NCI-H526 (cell line): ENCODE measurements around the gene VSX1.

Source experiments
- DNase-seq, 2 experiments: peaks; one replicate each; lab custom pipeline; 2025; lab: John Stamatoyannopoulos, UW

Gene VSX1

DNA sequence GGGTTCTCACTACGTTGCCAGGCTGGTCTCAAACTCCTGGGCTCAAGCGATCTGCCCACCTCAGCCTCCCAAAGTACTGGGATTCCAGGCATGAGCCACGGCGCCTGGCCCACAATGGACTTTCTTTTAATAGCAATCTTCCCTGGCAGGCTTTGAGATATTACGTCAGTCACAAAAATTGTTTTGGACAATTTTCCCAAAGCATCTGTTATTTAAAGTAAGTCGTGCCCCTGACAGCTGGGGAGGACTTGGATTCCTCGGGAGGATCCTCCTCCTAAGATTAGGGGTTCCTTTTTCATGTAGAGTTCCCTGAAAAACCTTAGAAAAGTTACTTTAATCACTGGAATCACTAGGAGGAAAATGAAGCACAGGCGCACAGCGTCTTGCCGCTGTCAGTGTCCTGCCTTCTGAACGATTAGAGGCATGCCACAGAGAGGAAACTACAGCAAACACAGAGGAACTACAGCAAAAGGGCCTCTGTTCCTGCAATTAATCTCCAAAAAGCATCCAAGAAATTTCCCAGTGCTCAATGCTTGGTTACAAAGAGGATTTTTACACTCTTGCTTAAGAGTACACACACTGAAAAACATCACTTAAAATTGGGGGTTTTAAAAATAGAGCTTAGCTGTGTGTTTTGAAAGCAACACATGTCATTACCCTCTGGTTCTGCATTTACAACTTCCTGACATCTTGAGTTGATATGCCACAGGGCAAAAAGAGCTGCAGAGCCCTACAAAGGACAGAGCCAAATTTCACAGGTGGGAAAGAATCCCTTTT is 28.5 kb downstream of the VSX1 start:
- no peak for DNase-seq

DNA sequence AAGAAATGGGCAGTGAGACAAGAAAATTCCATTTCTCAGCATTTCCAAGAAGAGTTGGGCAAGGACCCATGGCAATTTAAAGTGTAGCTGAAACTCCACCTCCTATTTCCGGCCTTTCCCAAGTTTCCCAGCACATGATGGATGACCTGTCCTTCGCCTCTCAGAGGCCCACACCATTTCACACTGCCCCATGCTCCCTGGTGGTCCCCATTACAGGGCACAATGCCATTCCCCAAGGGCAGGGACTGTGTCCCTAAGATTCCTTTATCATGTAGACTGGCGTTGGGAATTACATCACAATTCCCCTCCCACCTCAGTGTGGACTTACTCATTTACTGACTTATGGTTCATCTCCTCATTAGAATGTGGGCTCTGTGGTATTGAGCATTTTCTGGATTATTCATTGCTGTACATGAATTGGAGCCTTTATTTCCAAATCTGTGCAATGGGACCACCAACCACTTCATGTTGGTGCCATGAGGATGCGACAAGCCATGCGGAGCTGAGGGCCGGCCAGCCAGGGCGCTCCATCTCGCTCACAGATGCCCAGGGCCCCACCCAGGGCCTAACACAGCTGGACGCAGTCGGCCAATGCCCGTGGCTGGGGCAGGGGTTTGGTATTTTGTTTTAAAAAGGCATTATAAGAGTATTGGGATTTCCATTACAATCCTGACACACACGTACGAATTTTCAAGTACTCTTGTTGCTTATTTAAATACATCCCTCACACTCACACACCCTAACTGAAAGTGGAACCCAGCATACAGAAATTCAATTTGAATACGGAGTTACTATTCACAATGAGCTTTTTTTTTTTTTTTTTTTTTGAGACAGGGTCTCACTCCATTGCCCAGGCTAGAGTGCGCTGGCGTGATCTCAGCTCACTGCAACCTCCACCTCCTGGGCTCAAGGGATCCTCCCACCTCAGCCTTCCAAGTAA is 29.4 kb downstream of the VSX1 start:
- DNase-seq, result peak; percentile 28 to 57

DNA sequence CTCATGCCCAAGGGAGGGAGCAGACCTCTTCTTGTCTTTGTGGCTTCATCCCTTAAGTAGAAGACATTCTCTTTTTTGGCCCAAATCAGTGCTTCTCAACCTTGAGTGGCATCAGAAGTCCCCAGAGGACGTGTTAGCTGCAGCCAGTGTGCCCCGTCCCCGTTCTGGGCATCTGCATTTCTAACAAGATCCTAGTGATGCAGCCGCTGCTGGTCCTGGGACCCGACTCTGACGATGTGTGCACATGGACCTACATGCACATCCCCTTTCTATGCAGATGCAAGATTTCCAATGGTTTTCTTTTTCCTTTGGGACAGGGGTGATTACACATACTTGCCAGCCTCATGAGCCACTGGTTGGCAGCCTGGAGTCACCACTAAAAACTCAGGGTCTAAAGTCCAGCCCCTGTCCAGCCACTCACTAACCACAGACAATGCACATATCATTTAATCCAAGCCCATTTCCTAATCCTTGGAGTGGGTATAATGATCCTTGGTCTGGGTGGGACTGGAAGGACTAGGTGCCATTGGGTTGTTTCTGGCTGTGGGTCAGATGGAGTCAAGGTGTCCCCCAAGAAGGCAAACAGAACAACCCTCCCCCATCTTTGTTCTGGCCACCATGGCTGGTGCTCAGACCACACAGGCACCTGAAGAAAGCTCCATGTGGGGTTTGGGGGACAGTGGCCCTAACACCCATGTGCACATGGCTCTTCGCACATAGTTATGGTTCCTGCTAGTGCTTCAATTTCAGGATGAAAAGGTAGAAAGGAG is 30.4 kb downstream of the VSX1 start:
- no peak for DNase-seq

DNA sequence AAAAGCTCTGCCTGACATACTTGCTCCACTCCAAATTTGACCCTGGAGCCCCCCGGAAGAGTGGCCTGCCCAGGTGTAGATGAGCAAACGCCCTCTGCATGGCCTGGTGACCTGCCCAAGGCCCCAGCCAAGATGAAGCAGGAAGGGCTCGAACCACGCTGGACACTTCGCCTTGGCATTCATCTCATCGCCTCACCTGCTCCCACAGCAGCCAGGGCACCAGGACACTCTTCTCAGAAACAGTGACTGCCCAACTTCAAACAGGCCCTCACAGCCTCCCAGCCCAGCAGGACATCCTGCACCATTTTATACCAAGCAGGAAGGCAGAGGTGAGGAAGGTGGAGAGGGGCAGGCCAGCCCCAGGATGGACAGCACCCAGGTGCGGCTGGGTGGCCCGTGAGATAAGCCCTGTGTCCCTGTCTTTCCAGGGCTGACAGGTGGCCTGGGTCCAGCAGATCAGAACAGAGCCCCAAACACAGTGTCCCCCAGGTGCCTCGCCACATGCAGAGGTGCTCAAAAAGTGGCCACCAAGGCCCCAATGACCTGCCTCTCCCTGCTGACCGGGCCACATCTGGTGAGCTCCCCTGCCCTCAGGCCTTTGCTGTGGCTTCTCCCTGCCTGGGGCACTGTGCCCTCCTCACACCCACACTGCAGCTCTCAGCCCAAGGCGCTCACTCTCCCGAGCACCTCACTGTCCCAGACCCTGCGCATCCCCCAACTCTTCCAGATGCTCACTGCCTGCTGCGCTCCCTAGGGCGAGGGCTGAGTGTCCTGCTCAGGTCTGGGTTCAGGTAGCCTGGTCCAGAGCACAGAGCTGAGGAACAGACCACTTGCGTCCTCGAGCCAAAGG is 31.2 kb downstream of the VSX1 start:
- DNase-seq, result no peak

DNA sequence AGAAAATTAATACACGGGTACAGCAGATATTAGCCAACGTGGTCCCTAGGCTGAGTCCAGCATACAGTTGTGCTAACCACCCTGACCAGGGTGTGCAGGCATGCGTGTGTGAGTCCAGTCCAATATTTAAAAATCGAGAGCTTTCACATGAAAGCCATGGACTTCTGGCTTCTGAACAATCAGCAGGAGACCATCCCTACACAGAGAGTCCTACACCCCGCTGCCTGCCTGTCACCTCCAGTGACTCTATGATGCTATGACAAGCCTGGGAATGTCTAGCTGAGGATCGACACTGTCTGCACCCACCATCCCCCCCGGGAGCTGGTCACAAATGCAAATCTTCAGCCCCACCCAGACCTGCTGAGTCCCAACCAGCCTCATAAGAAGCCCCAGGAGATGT is 31.9 kb downstream of the VSX1 start:
- DNase-seq, result peak in 1 of 2 experiments; percentile 41

DNA sequence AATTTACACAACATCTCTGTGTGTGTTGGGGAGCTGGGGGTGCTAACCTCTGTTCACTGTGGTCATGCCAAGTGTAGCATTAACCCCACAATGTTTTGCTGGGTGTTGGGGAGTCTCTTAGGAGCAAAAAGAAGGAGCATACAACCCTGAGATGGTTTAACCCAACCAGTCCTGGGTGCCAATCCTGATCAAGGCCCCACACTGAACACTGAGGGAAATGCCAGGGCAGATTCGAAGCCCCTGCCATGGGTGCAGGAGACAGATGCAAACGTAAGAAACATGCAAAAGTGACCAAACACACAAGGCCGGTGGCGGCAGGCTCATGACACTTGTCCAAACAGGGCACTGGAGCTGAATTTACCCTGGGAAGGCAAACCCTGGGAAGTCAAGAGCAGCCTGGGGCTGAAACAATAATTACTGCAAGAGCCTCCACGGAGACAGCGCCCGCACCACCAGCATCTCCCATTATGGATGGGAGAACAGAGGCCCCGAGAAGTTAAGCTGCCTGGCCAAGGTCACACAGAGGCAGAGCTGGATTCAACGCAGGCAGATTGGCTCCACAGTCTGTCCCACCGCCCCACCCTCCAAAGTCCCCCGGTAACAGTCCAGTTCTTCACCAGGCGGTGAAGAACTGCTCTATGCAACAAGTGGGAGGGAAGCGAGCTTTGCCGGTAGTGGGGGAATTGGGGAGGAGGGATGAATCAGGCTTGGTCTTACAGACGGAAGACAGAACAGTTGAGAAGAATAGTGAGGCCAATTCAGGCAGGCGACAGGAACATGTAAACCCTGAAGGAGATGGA is 32.5 kb downstream of the VSX1 start:
- DNase-seq, result no peak

DNA sequence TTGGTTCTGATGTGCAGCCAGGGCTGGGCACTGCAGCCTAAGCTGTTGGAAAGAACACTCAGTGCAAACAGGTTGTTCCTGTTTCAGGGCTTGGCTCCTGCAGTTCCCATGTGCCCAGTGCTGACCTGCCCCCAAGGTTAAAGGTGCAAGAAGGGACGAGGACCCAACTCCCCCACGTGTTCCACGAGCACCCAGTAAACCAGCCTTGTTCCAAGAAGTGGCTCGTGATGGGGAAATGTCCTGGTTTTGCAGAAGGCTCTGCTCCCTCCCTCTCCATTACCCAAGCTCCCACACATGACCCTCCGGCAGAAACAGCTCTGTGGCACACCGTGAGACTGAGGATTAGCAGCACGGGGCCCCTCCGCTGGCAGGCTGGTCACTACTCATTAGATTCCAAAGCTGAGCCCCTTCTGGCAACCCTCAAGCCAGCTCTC is 33.4 kb downstream of the VSX1 start:
- no peak for DNase-seq

DNA sequence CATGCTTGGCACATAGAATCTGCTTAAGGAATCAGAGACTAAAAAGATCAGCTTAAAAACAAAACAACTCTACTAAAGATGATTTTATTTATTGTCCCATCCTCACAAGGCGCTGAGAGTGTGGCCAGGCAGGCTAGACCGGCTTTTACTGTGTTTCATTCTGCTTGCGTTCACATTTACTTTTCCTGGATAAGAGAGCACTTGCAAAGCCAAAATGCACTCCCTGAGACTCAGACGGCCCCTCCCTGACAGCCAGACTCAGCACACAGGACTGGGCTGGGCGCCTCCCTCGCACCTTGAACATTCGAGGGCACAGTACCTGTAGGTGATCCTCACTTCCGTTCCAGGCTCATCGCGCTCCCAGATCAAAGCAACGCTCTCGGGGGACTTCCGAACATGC is 34.2 kb downstream of the VSX1 start:
- DNase-seq, result no peak

DNA sequence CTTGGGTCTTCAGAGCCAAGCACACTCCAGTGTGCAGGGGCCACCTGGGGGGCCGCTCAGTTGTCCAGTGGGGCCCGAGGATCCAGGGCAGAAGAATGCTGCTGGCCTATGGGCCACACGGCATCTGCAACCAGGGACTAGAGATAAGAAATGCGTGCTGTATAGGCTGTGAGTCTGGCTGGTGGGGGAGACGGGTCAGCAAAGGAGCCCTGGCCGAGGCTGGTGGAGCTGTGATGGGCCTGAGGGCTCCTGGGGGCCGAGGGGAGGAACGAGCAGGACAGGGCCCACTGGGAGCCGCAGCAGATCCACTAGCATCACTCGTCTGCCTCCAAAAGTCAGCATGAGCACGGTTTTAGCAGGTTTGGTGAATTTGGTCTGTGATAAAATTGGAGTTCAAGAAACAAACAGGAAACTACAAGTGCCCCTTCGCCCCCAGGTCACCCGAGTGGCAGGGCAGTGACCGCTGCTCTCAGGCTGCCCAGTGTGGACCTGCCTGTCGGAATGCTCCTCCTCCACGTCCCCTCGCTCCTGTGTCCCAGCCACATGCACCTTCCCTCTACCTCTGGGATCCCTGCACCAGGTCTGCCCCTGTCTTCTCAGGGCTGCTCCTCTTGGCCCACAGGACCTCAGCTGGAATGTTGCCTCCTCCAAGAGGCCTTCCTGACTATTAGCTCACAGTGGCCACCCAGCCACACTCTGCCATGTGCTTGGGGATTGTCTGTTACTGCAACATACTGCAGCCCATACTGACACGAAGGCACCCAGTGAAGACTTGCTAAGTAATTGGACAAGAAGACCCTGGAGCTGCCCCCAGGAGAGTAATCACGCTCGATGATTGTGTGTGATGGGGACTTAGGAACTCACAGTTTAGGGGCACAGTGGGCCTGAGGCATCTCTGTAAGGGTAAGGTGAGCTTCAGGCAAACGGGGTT is 34.9 kb downstream of the VSX1 start:
- no peak for DNase-seq

DNA sequence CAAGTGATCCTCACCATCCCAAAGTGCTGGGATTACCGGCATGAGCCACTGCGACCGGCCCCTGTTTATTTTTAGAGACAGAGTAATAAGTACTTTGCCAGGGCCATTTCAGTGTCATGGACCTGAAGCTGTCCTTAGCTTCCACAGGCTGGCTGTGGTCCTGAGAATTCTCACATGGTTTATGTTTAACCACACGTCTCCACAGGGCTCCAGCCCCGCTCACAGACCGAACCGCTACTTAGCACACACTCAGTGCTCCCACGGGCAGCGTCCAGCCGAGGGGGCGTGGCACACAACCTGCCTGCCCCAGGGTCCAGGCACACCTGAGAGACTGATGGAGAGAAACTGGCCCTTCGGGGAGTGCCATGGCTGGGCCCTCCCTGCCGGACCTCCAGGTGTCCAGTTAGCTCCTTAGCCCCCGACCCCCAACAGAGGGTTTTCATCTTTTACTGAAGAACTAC is 35.7 kb downstream of the VSX1 start:
- no peak for DNase-seq

DNA sequence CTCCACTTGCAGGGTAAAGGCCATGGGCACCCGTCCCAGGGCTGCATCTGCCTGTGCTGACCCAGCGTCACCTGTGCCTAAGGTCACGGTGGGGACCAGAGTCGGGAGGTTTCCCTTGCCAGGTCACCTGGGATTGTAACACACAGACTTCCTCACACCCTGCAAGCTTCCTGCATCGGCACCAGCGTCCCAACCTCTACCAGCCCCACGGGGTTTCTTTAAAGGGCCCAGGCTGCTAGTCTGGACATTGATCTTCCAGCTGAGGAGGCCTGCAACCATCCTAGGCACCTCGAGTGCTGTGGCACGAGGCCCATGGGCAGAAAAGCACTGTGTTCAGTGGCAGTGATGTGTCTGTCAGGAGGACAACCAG is 36.6 kb downstream of the VSX1 start:
- DNase-seq, result no peak

DNA sequence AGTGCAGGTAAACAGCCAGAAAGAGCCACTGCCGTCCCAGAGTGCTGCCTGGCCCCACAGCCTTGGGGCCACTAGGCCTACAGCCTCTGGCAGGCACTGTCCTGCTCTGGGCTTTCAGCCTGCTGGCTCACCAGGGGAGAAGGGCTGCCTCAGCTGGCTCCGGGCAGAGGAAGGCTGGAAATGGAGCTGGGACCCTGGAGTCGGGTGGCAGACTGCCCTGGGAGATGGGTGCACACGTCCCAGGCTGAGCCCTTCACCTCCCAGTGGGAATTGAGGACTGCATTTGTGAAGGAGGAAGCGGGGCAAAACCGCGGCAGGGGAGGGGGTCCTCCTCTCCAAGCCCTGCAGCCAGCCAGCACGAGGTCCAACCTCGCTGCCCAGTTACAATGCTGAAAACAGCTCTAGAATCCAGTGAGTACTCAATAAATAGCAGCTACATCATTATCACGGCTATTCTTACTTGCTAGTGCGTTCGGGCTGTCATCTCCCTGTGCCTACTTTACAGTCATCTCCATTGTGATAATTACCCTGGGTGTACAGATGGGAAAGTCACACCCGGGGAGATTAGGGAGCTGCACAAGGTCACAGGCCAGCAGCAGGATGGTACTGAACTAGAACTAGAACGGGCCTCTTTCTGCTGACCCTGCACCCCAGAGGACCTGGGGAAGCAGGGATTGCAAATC is 37.1 kb downstream of the VSX1 start:
- DNase-seq, result no peak

DNA sequence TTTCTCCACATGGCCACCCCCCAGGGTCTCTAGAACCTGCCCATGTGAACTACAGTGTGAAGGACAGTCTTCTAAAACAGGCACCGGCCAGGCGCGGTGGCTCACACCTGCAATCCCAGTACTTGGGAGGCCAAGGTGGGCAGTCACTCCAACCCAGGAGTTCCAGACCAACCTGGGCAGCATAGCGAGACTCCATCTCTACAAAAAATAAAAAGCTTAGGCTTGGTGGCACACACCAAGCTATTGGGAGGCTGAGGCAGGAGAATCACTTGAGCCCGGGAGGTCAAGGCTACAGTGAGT is 37.7 kb downstream of the VSX1 start:
- no peak for DNase-seq

DNA sequence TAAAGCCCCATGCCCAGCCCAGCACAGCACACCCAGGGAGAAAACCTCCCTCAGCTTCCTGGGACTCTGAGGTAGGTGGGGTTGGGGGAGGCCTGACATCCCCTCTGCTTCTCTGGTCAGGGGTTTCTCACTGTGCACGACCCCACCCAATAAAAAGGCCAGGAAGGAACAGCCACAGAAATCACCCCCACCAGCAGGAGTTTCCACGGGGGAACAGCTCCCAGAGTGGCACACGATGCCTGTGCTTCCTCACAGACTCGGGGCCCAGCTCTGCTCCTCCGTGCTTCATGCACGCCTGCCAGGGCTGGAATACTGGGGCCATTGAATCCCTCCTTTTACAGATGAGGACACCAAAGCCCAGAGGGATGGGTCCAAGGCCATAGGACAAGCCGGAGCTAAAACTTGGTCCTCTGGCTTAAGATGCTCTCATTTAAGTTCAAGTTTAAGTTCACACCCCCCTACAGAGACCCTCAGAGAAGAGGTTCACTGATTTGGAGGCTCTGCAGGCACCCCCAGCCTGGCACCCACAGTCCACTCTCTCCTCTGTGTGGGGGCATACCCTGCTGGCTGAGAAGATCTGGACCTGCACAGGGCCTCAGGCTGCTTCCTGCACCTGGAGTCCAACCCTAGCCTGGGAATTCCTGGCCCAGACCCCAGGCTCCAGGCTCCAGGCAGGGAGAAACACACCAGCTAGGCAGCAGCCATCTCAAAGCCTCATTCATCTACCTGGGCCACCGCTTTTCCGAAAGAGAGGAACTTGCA is 38.3 kb downstream of the VSX1 start:
- no peak for DNase-seq

DNA sequence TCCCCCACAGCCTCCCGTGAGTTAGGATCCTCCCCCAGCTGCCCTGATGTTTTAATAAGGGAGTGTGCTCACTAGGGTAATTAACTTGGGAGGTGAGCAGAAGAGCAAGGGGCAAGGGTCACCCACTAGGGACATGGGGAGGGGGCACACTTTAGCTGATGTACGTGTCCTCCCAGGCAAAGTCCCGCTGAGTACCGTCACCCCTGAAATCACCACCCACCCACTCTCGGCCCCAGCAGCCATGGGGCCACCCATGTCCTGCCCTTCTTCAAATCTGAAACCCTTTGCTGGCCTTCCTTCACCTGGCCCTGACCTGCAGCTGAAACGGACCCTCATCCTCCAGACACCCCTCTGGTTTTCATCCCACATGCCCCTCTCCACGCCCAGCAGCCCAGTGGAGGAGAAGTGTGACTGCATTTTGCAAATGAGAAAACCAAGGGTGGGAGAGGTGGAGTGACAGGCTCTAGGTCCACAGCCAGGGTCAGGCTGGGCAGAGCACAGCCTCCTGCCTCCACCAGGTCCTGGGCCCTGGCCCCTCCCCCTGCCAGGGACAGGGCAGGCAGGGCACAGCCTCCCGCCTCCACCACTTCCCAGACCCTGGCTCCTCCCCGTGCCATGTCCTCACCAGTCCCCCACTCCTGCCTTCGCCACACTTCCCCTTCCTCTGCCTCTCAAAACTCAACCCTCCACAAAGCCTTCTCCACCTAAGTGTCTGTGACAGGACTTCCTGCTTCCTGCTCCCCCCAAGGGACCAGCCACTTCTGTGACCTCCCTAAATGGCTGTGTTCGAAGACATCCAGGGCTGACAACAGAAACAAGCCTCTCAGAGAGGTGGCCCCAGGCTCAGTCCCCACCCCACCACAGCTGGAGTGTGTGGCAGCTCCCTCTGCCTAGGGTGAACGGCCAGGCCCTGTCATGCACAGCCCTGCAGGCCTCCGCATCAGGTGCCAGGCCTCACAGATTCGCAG is 39.1 kb downstream of the VSX1 start:
- no peak for DNase-seq

DNA sequence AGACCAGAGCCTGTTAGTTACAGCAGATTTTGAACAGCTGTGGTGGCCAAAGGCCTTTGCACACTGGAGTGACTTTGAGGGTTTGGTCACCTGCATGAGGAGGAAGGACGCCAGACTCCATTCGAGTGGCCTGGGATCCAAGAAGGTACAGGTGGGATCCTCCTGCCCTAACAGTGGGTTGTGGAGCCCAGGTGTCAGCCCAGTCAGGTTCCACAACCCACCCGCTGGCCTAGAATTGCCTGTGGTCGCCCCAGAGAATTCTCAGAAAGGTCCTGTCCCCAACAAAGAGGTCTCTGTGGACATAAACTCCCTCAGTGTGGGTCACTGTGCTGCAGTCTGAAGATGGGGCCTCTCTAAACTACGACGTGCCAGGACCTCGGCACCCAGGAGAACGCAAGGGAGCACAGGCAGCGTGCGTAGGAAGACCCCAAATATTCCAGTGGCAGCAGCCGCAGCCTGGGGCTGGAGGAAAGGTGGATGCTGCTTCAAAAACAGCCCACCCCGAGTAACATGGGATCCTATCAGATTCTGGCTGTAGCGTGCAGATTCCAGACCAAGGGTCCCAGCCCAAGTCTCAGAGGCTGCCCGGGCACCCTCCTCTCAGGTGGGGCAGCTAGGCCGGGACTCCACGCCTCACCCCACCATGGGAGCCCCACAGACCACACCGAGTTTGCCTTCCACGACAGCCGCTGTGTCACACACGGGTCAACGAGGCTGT is 40.0 kb downstream of the VSX1 start:
- no peak for DNase-seq
